NCI-H1105 treated with DMSO at 0.1 percent for 48 hours (cell line): Measurements from ENCODE around the gene SEC22C.
"Not testable (repeated sequence)": the region's sequence is repeated elsewhere in the genome, so short reads cannot be mapped to it uniquely, and the experiment has no call there.

Experiments used
- DNase-seq: peaks from one replicate; lab custom pipeline; 2025; lab: John Stamatoyannopoulos, UW

The SEC22C gene

DNA sequence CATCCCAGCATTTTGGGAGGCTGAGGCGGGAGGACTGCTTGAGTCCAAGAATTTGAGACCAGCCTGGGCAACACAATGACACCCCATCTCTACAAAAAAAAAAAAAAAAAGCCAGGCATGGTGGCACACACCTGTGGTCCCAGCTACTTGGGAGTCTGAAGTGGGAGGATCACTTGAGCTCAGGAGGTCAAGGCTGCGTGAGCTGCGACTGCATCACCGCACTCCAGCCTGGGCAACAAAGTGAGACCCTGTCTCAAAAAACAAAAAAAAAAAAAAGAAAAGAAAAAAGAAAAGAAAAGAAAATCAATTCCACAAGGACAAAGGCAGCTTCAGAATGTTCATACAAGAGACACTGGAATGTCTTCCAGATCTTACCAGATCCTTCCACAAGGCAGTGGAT is 2.4 kb downstream of the SEC22C start:
- not testable (repeated sequence) for DNase-seq

DNA sequence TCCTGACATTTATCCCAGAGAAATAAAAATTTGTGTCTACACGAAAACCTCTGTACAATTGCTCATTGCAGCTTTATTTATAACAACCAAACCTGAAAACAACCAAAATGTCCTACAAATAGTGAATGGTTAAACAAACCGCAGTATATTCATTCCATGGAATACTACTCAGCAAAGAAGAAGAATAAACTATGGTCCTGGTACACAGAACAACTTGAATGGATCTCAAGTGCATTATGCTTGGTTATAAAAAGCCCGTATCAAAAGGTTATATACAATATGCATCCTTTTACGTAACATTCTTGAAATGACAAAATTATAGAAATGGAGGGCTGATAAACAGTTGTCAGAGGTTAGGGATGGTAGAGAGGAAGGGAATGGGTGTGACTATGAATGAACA is 3.7 kb downstream of the SEC22C start:
- no peak for DNase-seq

DNA sequence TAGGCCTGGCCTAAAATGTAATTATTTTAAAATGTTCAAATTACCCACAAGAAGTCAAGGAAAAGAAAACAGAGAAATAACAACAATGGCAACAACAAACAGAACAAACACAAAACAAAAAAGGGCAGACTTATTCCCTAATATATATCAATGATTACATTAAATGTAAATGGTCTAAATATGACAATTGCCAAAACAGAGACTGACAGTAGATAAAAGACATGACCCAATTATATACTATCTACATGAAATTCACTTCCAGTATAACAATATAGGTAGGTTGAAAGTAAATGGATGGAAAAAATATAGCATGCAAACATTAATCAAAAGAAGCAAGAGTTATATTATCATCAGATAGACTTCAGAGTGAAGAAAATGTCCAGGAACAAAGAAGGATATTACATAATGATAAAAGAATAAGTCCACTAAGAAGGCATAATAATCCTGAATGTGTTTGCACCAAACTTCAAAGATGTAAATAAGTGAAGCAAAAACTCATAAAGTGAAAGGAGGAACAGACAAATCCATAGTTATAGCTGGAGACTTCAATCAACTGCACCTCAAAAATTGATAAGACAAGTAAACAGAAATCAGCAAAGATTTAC is 6.5 kb downstream of the SEC22C start:
- no peak for DNase-seq

DNA sequence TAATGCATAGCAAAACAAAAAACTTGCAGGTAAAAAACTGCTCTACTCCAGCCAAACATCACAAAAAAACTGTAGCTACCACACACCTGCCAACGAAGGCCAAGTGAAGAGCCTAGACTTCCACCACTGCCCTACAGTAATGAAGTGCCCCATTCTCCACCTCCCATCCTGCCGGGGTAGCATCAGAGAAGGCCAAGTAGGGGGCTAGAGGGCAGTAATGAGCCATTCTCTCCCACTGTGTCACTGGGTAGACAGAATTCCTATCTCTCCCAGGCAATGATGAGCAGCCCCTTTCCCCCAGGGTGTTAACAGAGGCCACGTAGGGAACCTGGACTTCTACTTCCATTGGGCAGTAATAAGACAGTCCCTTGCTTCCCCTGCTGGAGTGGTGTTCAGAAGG is 9.5 kb downstream of the SEC22C start:
- DNase-seq: no peak

DNA sequence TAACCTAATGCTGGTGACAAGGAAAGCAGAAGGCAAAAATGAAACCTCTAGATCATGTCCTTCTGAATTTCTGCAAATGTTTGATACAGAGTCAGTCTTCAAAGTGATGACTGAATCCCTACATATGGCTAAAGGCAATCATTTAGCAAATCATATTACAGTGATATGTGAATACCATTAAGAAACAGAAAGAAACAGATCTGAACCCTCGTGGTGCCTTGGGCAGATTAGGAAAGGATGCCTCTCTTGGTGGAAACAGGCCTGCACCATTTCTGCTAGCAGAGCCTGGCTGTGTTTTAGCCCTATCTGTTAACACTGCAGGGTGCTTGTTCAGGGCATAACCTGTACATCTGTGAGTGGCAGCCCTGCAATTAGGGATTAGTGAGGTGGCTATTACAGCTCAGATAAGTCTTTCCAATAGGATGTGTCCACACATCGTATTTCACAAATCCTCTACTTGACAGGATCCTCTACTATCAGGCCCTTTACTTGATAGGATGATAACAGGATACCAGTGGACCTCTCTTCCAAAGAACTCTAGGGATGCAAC is 12.1 kb downstream of the SEC22C start:
- no peak for DNase-seq

DNA sequence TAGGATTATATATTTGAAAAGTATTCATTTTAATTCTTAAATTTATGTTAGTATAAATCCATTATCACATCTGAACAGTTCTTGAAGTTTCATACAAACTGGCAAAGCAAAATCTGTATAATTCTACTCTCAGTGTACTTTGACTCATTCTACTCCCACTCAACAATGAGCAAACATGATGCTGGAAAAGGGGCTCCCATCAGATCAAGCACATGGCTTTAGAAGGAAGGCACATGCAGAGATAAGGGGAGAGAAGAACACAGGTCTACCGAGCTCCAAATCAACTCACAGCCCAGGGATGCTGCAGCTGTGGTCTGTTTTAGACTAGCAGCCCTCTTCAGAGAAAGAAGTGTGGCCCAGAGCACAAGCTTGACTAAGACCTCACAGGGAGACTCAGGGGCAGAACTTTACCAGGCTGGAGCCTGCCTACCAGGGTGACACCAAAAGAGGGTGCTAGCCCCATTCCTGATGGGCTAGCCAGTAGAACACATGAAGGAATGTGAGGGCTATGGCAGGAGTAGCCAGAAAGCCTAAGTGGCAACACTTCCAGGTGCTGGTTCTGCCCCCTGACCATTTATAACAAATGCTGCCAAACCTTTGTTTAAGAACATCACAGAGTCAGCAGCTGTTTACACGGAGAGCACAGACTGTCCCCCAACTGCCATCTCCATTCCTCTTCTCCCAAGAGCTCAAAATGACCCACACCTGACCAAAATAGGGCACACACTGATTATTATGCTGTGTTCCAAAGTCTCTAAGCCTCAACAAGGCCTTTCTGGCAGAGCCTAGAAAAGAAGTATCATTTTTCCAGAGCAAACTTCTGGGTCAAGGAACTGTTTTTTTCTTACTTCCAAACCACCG is 19.5 kb downstream of the SEC22C start:
- DNase-seq: no peak

DNA sequence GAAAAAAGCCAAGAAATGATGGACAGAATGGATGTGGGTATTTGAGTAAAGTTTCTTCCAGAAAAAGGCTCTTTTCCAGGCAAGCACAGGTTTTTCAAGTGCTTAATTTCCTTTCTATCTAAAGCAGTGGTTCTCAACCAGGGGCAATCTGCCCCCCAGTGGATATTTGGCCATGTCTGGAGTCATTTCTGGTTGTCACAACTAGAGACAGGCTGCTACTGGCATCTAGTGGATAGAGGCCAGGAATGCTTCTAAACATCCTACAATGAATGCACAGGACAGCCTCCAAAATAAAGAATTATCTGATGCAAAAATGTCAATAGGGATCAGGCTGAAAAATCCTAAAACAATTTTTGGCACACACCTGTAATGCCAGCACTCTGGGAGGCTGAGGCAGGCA is 23.9 kb downstream of the SEC22C start:
- DNase-seq: no peak

DNA sequence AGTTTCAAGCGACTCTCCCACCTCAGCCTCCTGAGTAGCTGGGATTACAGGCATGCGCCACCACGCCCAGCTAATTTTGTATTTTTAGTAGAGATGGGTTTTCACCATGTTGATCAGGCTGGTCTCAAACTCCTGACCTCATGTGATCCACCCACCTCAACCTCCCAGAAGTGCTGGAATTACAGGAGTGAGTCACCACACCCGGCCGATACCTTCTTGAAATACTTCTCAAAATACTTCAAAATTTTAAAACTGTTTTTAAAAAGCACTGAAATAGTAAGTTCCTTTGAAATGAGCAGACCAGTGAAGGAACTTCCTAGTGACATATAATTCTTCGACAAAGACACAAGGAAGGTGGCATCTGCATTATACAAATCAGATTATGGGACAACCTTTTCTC is 24.9 kb downstream of the SEC22C start:
- DNase-seq: not testable (repeated sequence)

DNA sequence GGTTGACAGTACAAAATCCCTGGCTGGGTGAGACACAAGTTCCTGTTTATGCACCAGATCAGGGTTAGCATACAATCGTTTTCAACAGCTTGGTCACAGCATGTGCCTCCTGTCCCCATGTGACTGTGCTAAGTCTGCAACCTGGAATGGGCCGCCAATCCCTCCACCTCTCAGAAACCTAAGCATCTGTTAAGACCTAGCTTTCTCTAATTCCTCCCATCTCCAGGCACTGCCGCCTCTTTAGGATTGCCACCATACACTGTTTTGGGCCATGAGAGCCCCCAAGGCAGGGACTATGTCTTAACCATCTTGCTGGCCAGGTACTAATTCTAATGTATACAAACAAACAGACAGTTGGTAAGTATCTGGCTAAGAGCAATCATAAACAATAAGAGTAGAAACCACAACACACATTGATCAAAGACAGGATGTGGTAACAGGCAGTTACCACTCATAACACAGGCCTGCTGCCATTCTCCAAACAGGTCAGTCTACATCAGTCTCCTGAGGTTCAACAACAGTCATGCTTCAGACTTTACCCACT is 25.6 kb downstream of the SEC22C start:
- DNase-seq: no peak

DNA sequence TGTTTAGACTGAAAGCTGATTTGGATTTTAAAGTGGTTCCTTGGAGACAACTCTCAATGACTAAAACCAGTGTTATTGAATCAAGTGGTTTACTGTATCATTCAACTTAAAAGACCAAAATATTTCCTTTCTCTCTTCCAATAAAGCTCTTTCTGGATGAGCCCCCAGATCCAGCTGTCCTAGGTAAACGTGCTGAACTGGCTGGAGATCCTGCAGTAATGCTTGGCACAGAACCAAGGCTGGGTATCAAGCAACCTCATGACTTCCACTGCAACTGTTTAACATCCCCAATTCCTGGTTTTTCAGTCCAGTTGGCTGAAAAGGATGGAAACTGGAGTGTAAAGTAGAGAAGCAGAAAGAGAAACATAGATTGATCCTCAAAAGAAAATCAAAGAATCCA is 28.9 kb downstream of the SEC22C start:
- DNase-seq: no peak

DNA sequence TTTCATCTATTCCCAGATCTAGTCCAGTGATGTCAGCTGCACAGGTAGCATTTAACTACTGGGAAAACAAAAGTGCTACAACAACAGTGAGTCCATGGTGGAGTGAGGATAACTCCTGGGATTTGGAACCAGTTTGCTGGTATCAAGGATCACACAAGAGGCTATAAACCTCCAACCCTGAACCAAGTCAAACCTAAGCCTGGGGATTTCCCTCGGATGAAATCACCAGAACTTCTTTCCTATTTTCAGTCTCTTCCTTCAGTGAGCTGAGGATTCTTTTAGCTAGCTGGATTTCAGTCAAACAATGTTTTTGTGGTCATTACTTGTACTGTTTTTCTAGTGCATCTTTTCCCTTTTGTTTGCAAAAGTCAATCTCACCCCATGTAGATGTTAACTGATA is 31.5 kb downstream of the SEC22C start:
- no peak for DNase-seq

DNA sequence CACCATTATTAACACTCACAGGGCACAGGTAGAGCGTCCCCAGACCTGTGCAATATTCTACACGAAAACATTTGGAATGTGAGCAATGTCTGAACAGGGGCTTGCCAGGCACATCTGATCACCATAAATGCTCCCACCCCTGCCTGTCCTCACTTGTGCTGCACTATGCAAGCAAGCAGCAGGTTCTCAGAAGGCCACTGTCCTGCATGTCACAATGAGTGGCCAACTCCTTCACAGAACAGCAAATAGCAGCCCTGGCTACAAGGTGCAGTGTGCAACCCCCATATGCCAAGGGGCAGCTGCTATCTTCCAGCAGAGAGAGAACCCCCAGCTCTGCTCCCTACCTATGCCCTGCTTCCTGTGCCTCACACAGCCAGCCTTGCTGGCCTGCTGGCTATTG is 32.6 kb downstream of the SEC22C start:
- DNase-seq: no peak

DNA sequence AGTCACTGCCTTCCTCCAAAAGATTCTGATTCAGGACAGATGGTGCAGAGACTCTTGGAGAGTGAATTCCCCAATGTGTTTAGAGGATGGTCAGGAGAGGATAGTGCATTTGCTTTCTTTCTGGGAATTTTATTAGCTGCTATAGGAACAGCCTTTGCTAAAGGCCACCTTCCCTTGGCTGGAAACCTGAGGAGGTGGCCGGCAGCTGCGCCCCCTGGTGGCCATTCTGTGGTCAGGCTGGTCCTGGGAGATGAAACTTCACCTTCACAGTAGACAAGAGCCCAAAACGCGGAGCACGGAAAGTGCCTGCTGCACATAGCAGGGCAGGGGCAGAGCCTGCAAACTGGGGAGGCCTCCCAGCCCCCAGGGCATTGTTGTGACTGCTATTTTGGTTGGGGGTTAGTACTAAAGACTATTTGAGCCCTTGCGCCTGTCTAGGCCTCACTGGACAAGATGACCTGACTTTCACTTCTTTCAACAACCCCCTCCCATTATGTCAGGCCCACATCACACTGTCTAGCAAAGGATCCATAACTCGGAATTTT is 34.3 kb downstream of the SEC22C start:
- DNase-seq: peak; percentile 23

DNA sequence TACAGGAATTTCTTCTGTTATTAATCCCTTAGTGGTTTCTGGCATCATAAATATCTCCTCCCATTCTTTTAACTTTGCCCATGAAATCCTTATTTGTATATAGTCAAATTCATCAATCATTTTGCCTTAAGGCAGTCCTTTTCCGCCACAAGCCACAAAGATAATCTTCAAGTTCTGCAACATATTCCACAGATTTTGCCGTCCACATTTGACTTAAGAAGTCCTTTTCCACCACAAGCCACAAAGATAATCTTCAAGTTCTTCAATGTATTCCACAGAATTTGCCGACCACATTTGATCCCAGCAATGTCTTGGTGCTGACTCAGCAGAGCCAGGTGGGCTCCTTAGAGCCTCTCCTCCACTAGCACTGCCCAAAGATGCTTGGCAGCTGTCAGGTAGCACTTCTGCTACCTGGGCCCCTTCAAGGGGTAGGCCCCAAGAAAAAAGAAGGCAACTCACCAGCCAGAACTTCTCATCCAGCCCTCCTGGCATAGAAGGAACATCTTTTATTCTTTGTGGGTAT is 35.0 kb downstream of the SEC22C start:
- no peak for DNase-seq

DNA sequence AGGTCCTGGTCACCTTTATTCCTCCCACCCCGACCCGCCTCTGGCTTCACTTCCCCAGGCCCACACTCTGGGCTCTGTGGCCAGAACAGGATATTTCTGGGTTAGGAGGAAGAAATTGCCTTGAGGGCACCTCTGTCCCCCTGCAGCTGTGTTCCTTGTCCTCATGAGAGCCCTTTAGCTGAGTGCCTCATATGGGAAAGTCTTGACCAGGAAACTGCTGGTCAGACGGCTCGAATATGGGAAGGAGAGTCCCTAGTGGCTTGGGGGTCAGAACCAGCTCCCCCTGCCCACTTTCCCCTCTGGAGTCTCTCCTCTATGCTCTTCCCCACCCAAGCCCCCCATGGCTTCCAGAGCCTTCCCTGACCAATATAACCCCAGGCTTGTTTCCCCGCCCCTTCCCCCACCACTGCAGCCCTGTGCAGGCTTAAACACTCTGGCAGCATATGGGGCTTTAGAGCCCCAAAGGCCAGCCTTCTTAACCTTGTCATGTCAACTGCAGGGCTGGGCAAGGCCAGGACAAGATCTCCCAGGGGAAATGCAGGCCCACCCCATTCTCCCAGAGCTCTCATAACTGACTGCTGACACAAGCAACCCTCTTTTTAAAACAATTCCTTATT is 36.4 kb downstream of the SEC22C start:
- DNase-seq: no peak

DNA sequence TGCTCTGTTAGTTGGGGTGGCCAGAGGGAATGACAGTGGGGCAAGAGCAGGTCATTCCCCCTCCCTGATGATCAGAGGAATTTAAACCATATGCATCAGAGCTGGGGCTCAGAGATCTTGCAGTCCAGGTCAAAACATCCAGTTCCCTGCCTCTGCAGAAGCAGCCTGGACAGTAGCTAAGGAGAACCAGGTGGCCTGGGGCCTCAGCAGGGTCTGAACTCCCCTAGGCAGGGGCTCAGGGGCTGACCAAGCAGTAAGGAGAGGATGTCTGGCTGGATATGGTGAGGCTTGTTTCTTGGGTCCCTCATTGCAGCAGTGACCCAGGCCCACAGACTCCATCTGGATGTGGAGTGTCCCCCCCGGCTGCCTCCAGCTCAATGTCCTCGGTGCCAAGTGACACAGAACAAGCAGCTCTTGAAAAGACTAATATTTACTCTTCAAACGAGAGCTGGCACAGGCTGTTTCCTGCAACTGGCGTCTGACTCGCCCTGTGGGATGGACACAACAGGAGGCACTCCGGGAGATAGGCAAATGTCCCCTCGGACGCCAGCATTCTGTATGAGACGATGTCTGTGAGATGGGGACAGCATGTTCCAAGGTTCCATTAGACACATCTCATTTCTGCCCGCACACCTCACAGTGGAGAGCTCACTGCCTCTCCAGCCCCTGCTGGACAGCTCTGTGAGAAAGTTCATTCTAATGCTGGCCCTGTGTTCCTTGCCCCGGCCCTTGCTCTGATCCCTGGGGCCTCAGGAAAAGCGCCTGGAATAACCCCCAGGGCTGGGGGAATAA is 37.1 kb downstream of the SEC22C start:
- peak; percentile 18 for DNase-seq

DNA sequence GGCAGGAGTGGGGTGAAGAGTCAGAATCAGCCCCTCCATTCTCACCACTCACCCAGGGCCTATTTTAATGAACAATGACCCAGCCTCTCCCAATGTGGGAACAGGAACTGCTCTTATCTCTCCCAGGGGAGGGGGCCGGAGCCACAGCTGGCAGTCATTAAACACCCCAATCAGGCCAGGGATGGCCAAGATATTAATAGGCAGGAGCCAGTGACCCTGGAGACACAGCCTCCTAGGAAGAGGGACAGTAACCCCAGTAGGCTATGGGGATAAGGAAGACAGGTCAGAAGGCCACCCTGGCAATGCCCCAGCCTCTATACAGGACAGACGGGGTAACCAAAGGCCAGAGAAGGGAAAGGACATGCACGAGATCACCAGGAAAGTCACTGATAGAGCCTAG is 40.7 kb downstream of the SEC22C start:
- DNase-seq: no peak

DNA sequence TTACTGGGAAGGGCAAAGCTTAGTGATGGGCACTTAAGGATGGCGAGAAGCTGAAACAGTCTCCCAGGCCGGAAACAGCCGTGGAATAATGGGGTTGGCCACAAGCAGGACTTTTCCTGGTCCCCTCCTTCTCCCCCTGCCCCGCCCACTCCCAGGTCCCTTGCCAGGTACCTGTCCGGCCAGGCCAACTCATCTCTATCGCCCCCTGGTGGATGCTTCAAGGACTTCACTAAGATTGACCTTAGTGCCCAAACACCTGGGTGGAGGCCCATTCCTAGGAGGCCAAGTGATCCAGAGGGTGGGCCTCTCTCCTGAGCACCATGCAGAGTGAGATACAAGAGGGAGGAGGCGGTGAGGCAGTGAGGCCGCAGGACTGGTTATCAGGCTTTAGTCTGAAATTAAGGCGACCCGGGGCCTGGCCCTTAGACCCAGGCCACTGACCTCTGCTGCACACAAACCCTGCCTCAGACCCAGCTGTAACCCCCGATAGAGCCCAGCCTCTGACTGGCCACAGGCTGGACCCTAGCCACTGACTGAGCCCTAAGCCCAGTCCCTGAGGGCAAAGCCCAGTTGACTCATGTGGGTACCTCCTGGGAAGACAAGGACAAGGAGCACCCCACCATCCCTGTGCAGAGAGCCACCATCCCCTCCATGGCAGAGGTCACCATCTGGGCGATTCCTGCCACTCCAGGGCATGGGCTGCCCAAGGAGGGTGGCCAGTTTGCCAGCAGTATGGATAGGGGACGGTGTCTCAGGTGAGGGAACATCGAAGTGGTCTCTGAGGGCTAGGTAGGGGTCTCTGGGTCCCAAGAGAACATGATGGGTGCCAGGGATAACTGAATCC is 41.7 kb downstream of the SEC22C start:
- DNase-seq: peak; percentile 9

DNA sequence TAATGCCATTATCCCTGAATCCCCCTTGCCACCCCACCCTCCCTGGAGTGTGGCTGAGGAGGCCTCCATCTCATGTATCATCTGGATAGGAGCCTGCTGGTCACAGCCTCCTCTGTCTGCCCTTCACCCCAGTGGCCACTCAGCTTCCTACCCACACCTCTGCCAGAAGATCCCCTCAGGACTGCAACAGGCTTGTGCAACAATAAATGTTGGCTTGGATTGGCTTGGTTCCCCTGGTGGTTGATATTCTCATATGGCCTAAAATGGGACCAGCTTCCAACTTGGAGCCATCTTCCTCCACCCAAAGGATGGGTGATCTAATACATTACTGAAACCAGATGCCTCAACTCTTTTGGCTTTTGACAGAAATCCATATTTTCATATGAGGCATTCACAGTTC is 44.4 kb downstream of the SEC22C start:
- no peak for DNase-seq

DNA sequence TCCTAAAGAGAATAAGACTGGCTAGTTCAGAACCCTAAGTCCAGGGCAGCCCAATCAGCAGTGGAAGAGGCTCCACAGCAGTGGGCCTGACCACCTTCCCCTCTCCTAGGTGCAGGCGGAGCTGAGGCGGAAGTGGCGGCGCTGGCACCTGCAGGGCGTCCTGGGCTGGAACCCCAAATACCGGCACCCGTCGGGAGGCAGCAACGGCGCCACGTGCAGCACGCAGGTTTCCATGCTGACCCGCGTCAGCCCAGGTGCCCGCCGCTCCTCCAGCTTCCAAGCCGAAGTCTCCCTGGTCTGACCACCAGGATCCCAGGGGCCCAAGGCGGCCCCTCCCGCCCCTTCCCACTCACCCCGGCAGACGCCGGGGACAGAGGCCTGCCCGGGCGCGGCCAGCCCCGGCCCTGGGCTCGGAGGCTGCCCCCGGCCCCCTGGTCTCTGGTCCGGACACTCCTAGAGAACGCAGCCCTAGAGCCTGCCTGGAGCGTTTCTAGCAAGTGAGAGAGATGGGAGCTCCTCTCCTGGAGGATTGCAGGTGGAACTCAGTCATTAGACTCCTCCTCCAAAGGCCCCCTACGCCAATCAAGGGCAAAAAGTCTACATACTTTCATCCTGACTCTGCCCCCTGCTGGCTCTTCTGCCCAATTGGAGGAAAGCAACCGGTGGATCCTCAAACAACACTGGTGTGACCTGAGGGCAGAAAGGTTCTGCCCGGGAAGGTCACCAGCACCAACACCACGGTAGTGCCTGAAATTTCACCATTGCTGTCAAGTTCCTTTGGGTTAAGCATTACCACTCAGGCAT is 45.6 kb downstream of the SEC22C start:
- no peak for DNase-seq
